Measurements from ENCODE around the gene SP2. TPM values are rescaled to one million over a fixed set of nuclear protein-coding genes. Genes with fewer than 3 reads are reported as not detected.
"Not testable (repeated sequence)": the region's sequence is repeated elsewhere in the genome, so short reads cannot be mapped to it uniquely, and the experiment has no call there.

The SP2 gene
- total and polyA plus RNA-seq, 2 of the 8 experiments (the other 6 are each of a cell fraction or from before 2014, with no cell fraction given): 5.6 to 13.8 TPM

GRCh38 chr17:47919889-47920288 lies 23.9 kb downstream of the SP2 start:
- H2BK5ac ChIP-seq (ENCODE audit: low read depth, low read length); H3K4me2 ChIP-seq (ENCODE audit: insufficient read depth in 1 of 2, low read depth in 2 of 2, low read length in 2 of 2); H3K79me2 ChIP-seq (ENCODE audit: control insufficient read depth in 1 of 2, insufficient read depth in 2 of 2, low read length in 2 of 2); H3K27me3 ChIP-seq (replicated peaks in 1 of 4; ENCODE audit: control insufficient read depth in 3 of 4, extremely low read depth in 1 of 4, insufficient read depth in 3 of 4, low read length in 3 of 4); H2BK15ac ChIP-seq (ENCODE audit: low read length); H2BK120ac ChIP-seq (replicated peaks; ENCODE audit: low read depth, low read length); FAIRE-seq; H4K20me1 ChIP-seq (replicated peaks in 1 of 2; ENCODE audit: control insufficient read depth in 1 of 2, insufficient read depth in 2 of 2, low read length in 2 of 2); H3K27ac ChIP-seq (ENCODE audit: low read depth, low read length); H4K5ac ChIP-seq (ENCODE audit: insufficient read length, low read depth, low read length); H3K4ac ChIP-seq (replicated peaks; ENCODE audit: insufficient read length, low read depth, low read length); H3K79me1 ChIP-seq (ENCODE audit: low read depth, low read length); H3K9ac ChIP-seq (replicated peaks in 1 of 4; ENCODE audit: extremely low read depth in 1 of 4, low read depth in 3 of 4, low read length in 3 of 4); H4K91ac ChIP-seq (replicated peaks; ENCODE audit: insufficient read length, low read length); H3K23ac ChIP-seq (ENCODE audit: insufficient read length); DNase-seq (ENCODE audit: low read depth in 1 of 2, low spot score in 2 of 2); H2AFZ ChIP-seq (ENCODE audit: low read length); H3K14ac ChIP-seq (ENCODE audit: insufficient read length); H3K4me3 ChIP-seq (ENCODE audit: extremely low read depth in 1 of 4, insufficient read depth in 2 of 4, low read depth in 3 of 4, low read length in 4 of 4); H3K23me2 ChIP-seq (ENCODE audit: low read depth, low read length); H2AK5ac ChIP-seq (ENCODE audit: low read depth, low read length); H3K36me3 ChIP-seq (ENCODE audit: control insufficient read depth in 2 of 4, insufficient read depth in 4 of 4, low read length in 3 of 4); H3K56ac ChIP-seq (replicated peaks; ENCODE audit: insufficient read length, low read depth, low read length); H3K9me3 ChIP-seq (ENCODE audit: insufficient read depth in 2 of 2, low read depth in 1 of 2, low read length in 1 of 2); H3K18ac ChIP-seq (ENCODE audit: extremely low read depth, low read length); H2BK12ac ChIP-seq (ENCODE audit: low read depth, low read length); H3K4me1 ChIP-seq (replicated peaks in 1 of 4; ENCODE audit: control insufficient read depth in 3 of 4, insufficient read depth in 4 of 4, low read length in 3 of 4); H2BK20ac ChIP-seq (ENCODE audit: low read length); H4K8ac ChIP-seq (ENCODE audit: extremely low read depth, insufficient read depth, low read length): not testable (repeated sequence)
- WGBS, 2 experiments (ENCODE audit: extremely low coverage in 1 of 2, insufficient coverage in 1 of 2, insufficient read length in 1 of 2, insufficient replicate concordance in 2 of 2, low coverage in 1 of 2, low lambda C conversion rate in 2 of 2, missing lambda C conversion rate in 1 of 2): 86% methylated on average over 14 of the region's 14 CpGs; no CpG with 5 or more reads in 1 of the 2 experiments
- POLR2A ChIA-PET (ENCODE audit: partially characterized antibody): interaction anchor here (1.1 kb wide), 1 partner anchor 12 kb away, joined by 4 read pairs; no protein-coding TSS in a partner anchor
- CTCF ChIA-PET (ENCODE audit: partially characterized antibody): interaction anchor here (0.6 to 0.7 kb wide), 2 partner anchors 159 to 895 kb away, joined by 3 read pairs; no protein-coding TSS in a partner anchor
